SU-DHL-6 (cell line): ENCODE data around the gene VWA8.
"Not testable (repeated sequence)": the region's sequence is repeated elsewhere in the genome, so short reads cannot be mapped to it uniquely, and the experiment has no call there.

Source experiments
- H2AFZ ChIP-seq: fragments of 200-600 bp; sonication (generic); 2 replicates; pipeline ENCODE4 v1.6.1; 2014; ENCODE audit warnings: low read depth, mild to moderate bottlenecking, moderate library complexity, mixed read lengths, antibody characterized with exemption, low read length; ENCODE audit not compliant: severe bottlenecking
- H3F3A ChIP-seq: fragments of 200-600 bp; shearing (Covaris generic); 2 replicates; pipeline ENCODE4 v1.6.0; 2016; ENCODE audit warnings: antibody characterized with exemption, mild to moderate bottlenecking; ENCODE audit not compliant: insufficient read depth
- H3K27ac ChIP-seq: fragments of 200-600 bp; sonication (generic); 2 replicates; pipeline ENCODE4 v1.5.1; 2016; ENCODE audit warnings: low read depth, mild to moderate bottlenecking, low read length, moderate library complexity, mixed read lengths
- H3K27me3 ChIP-seq: fragments of 200-600 bp; sonication (generic), shearing (Covaris generic); 2 replicates; pipeline ENCODE4 v1.6.0; 2014; ENCODE audit warnings: mild to moderate bottlenecking, low read length
- H3K36me3 ChIP-seq: fragments of 200-600 bp; sonication (generic); 2 replicates; pipeline ENCODE4 v1.6.1; 2014; ENCODE audit warnings: mild to moderate bottlenecking, low read length, mixed read lengths
- H3K4me2 ChIP-seq: fragments of 300-600, 200-600 bp; shearing (Covaris generic), sonication (generic); 2 replicates; pipeline ENCODE4 v1.6.0; 2014; ENCODE audit warnings: low read length, low read depth, mild to moderate bottlenecking; ENCODE audit not compliant: poor library complexity, severe bottlenecking
- H3K4me3 ChIP-seq: fragments of 200-600 bp; sonication (generic); 2 replicates; pipeline ENCODE4 v1.5.1; 2014; ENCODE audit warnings: antibody characterized with exemption, low read length, mild to moderate bottlenecking, mixed read lengths; ENCODE audit not compliant: insufficient read depth, poor library complexity, severe bottlenecking
- H3K79me2 ChIP-seq: fragments of 200-600 bp; sonication (generic); 2 replicates; pipeline ENCODE4 v1.6.1; 2014; ENCODE audit warnings: mild to moderate bottlenecking, low read length, moderate library complexity; ENCODE audit not compliant: insufficient read depth
- H3K9ac ChIP-seq: fragments of 200-600 bp; sonication (generic); 2 replicates; pipeline ENCODE4 v1.7.0; 2014; ENCODE audit warnings: mild to moderate bottlenecking, low read length
- H3K9me2 ChIP-seq: fragments of 200-600 bp; sonication (generic); replicated peaks from 2 replicates; pipeline ENCODE4 v1.6.1; 2014; ENCODE audit warnings: low read length; ENCODE audit not compliant: insufficient read depth
- H3K9me3 ChIP-seq: fragments of 200-600 bp; sonication (generic); 2 replicates; pipeline ENCODE4 v1.6.1; 2014; ENCODE audit warnings: low read length, mixed read lengths; ENCODE audit not compliant: insufficient read depth
- H4K20me1 ChIP-seq: fragments of 200-600 bp; sonication (generic); 2 replicates; pipeline ENCODE4 v1.6.1; 2014; ENCODE audit warnings: low read depth, mild to moderate bottlenecking, antibody characterized with exemption, low read length, moderate library complexity, mixed read lengths
- EZH2phosphoT487 ChIP-seq: fragments of 200-600 bp; sonication (generic), shearing (Covaris generic); conservative IDR thresholded peaks from 2 replicates; pipeline ENCODE4 v1.6.1; 2018; ENCODE audit warnings: mild to moderate bottlenecking, antibody characterized with exemption, low read length, moderate library complexity, mixed read lengths
- TF ChIP-seq, protein P1 (sequence below): fragments of 200-600 bp; sonication (generic); IDR thresholded peaks from one replicate; pipeline ENCODE4 v1.5.1; 2017; ENCODE audit warnings: antibody characterized with exemption, mild to moderate bottlenecking, low read length, moderate library complexity; ENCODE audit not compliant: insufficient read depth, poor library complexity, severe bottlenecking

VWA8 gene

DNA sequence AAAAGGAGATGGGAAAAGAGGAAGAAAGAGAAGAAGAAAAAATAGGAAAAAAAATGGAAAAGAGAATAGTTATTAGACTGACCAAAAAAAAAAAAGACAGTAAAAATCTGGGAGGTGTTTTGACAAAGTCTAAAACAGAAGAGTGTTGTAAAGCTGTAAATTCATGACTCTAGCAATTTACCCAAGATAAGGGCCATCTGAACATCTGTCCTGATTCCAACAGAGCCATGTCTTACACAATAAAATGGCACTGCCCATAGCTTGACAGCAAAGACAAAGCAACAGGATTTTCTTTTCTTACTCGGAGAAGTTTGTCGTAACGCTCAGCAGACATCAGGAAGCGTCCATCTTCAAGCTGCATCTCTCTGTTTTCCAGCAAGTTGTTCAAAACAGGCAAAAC is 69.8 kb downstream of the VWA8 start:
- Histone ChIP-seq H3K79me2 (no peaks in the 10 kb centered on the region), H3K9ac (no peak overlapping the region), H2AFZ (no peak overlapping the region), H3K27me3 (no peaks in the 10 kb centered on the region), H4K20me1 (no peaks in the 10 kb centered on the region), H3K27ac (no peak overlapping the region), H3K9me2 (no peaks in the 10 kb centered on the region), H3K4me2 (no peak overlapping the region), H3K4me3 (no peak overlapping the region), H3K9me3 (no peaks in the 10 kb centered on the region), H3F3A (no peaks in the 10 kb centered on the region), H3K36me3 (no peaks in the 10 kb centered on the region)
- TF ChIP-seq, protein P1, sequence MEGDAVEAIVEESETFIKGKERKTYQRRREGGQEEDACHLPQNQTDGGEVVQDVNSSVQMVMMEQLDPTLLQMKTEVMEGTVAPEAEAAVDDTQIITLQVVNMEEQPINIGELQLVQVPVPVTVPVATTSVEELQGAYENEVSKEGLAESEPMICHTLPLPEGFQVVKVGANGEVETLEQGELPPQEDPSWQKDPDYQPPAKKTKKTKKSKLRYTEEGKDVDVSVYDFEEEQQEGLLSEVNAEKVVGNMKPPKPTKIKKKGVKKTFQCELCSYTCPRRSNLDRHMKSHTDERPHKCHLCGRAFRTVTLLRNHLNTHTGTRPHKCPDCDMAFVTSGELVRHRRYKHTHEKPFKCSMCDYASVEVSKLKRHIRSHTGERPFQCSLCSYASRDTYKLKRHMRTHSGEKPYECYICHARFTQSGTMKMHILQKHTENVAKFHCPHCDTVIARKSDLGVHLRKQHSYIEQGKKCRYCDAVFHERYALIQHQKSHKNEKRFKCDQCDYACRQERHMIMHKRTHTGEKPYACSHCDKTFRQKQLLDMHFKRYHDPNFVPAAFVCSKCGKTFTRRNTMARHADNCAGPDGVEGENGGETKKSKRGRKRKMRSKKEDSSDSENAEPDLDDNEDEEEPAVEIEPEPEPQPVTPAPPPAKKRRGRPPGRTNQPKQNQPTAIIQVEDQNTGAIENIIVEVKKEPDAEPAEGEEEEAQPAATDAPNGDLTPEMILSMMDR: no peak
- TF ChIP-seq EZH2phosphoT487: no peak

DNA sequence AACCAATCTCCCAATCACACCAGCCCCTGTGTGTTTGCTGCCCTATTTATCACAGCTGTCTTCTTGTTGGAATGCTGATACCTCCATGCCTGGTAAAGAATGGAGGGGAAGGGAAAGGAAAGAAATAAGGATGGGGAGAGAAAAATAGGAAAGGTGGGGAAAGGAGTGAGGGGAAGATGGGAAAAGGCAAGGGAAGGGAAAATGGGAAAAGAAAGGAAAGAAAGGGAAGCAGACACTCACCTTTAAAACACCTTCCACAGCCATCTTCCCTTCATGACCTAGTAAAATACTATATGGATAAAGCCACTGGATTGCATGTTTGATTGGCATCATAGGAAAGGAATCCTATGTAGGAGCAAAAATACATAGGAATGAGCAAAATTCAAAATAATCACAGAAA is 77.8 kb downstream of the VWA8 start:
- Histone ChIP-seq H3K79me2 (no peaks in the 10 kb centered on the region), H3K27ac (no peak overlapping the region), H3K9me2 (no peaks in the 10 kb centered on the region), H3K4me2 (no peak overlapping the region), H3F3A (no peaks in the 10 kb centered on the region), H3K27me3 (no peaks in the 10 kb centered on the region), H4K20me1 (no peaks in the 10 kb centered on the region), H3K9ac (no peak overlapping the region), H3K9me3 (no peaks in the 10 kb centered on the region), H3K36me3 (no peaks in the 10 kb centered on the region), H3K4me3 (no peak overlapping the region), H2AFZ (no peak overlapping the region)
- TF ChIP-seq EZH2phosphoT487: no peak
- TF ChIP-seq, protein P1: no peak

DNA sequence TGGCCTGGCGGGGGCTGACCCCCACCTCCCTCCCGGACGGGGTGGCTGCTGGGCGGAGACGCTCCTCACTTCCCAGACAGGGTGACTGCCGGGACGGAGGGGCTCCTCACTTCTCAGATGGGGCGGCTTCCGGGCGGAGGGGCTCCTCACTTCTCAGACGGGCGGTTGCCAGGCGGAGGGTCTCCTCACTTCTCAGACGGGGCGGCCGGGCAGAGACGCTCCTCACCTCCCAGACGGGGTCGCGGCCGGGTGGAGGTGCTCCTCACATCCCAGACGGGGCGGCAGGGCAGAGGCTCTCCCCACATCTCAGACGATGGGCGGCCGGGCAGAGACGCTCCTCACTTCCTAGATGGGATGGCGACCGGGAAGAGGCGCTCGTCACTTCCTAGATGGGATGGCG is 79.0 kb downstream of the VWA8 start:
- not testable (repeated sequence) for H4K20me1 ChIP-seq, H3K79me2 ChIP-seq, H3K9me2 ChIP-seq, H3F3A ChIP-seq, H3K4me3 ChIP-seq, H3K4me2 ChIP-seq, H2AFZ ChIP-seq, H3K27me3 ChIP-seq, H3K9me3 ChIP-seq, H3K27ac ChIP-seq, H3K36me3 ChIP-seq, H3K9ac ChIP-seq

DNA sequence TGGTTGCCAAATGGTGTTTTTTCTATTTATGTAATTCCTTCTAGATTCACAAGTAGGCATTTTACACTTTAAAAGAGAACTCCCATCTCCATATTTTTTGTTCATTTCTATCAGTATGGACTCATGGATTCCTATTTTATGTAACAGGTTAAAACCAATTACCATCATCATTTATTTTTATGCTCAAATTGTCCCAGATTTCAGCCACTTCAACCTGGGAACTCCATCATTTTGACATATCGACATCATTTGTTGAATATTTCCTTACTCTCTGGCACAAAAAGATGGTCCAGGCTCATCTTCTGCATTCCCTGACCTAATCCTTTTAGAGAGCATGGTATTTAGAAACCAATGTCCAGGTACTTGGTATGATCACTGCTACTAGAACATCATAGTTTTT is 79.9 kb downstream of the VWA8 start:
- H3K9ac ChIP-seq: no peak overlapping the region
- H3F3A ChIP-seq: no peaks in the 10 kb centered on the region
- TF ChIP-seq, protein P1: no peak
- no peak for TF ChIP-seq EZH2phosphoT487
- no peaks in the 10 kb centered on the region for H3K9me2 ChIP-seq
- H3K36me3 ChIP-seq: no peaks in the 10 kb centered on the region
- H3K9me3 ChIP-seq: no peaks in the 10 kb centered on the region
- no peak overlapping the region for H2AFZ ChIP-seq
- no peaks in the 10 kb centered on the region for H3K27me3 ChIP-seq
- H4K20me1 ChIP-seq: no peaks in the 10 kb centered on the region
- H3K27ac ChIP-seq: no peak overlapping the region
- no peak overlapping the region for H3K4me3 ChIP-seq
- H3K4me2 ChIP-seq: no peak overlapping the region
- no peaks in the 10 kb centered on the region for H3K79me2 ChIP-seq
